Fibroblast of lung (primary cell): Measurements from ENCODE around the gene AURKB. TPM values are rescaled to one million over a fixed set of nuclear protein-coding genes. Genes with fewer than 3 reads are reported as not detected.
A peak's percentile ranks its signal among the peaks of the same experiment; 100 is the strongest.

Experiments
- DNase-seq, 2 donors: peaks; one replicate each; pipeline versions ENCODE4 v3.0.0 to v3.0.0-alpha.2; 2010; ENCODE audit warnings: low read depth in 2 of 2
- H2AFZ ChIP-seq: 2 replicates; pipeline ENCODE4 v1.5.1; 2012; ENCODE audit warnings: low read length, control low read depth, inconsistent platforms
- H3K27ac ChIP-seq: 2 replicates; pipeline ENCODE4 v1.5.1; 2011; ENCODE audit warnings: low read length, control low read depth; ENCODE audit not compliant: insufficient read depth
- H3K27me3 ChIP-seq: 2 replicates; pipeline ENCODE4 v1.5.1; 2011; ENCODE audit warnings: mild to moderate bottlenecking, low read length; ENCODE audit not compliant: control insufficient read depth, insufficient read depth
- H3K36me3 ChIP-seq: 2 replicates; pipeline ENCODE4 v1.5.1; 2011; ENCODE audit warnings: low read length; ENCODE audit not compliant: control insufficient read depth, insufficient read depth
- H3K4me1 ChIP-seq: 2 replicates; pipeline ENCODE4 v1.5.1; 2011; ENCODE audit warnings: low read length; ENCODE audit not compliant: control insufficient read depth, insufficient read depth; ENCODE audit errors: extremely low read depth
- H3K4me2 ChIP-seq: 2 replicates; pipeline ENCODE4 v1.5.1; 2011; ENCODE audit warnings: low read length, control low read depth; ENCODE audit not compliant: insufficient read depth; ENCODE audit errors: extremely low read depth
- H3K4me3 ChIP-seq, 4 experiments: fragments of 200-600 bp in 1 of 4; sonication (generic) in 1 of 4; replicated peaks in 1 of 4; 2 replicates each; pipeline ENCODE4 v1.5.1; 2011 to 2016; ENCODE audit warnings: low read length in 4 of 4, low read depth in 3 of 4, mild to moderate bottlenecking in 3 of 4, control low read depth in 2 of 4, inconsistent platforms in 1 of 4, mixed read lengths in 1 of 4; ENCODE audit not compliant: insufficient read depth in 1 of 4; ENCODE audit errors: control extremely low read depth in 1 of 4
- H3K79me2 ChIP-seq: 2 replicates; pipeline ENCODE4 v1.5.1; 2012; ENCODE audit warnings: mild to moderate bottlenecking, low read length, inconsistent platforms; ENCODE audit not compliant: control insufficient read depth, insufficient read depth
- H3K9ac ChIP-seq: 2 replicates; pipeline ENCODE4 v1.5.1; 2011; ENCODE audit warnings: mild to moderate bottlenecking, low read length, control low read depth; ENCODE audit not compliant: insufficient read depth
- H3K9me3 ChIP-seq: 2 replicates; pipeline ENCODE4 v1.5.1; 2012; ENCODE audit warnings: low read depth, low read length; ENCODE audit not compliant: control insufficient read depth, insufficient read depth
- H4K20me1 ChIP-seq: 2 replicates; pipeline ENCODE4 v1.5.1; 2011; ENCODE audit warnings: low read length; ENCODE audit not compliant: control insufficient read depth, insufficient read depth; ENCODE audit errors: extremely low read depth
- EZH2 ChIP-seq: IDR thresholded peaks from 2 replicates; pipeline ENCODE4 v1.5.1; 2012; ENCODE audit warnings: low read length, control low read depth, mild to moderate bottlenecking; ENCODE audit errors: missing control alignments
- polyA plus RNA-seq, 2 donors: library from polyadenylated mRNA; depleted of rRNA in 1 of 2; stranded (reverse) in 1 of 2; unstranded in 1 of 2; fragments of >200 nt; gene quantifications; 2 replicates each; pipeline ENCODE4 v1.2.1, GENCODE V29; 2011 to 2012; ENCODE audit warnings: missing spikeins in 1 of 2
- total RNA-seq: library from RNA; depleted of rRNA; stranded (reverse); fragments of >200 nt; gene quantifications from 2 replicates; pipeline ENCODE4 v1.2.1, GENCODE V29; 2014
- TF ChIP-seq, protein P1 (sequence below), 2 donors: IDR thresholded peaks in 1 of 2; conservative IDR thresholded peaks in 1 of 2; 1 replicate in 1 of 2; 2 replicates in 1 of 2; pipeline ENCODE4 v1.5.1; 2011 to 2012; ENCODE audit warnings: low read length in 2 of 2, control low read depth in 1 of 2, inconsistent platforms in 1 of 2, low read depth in 1 of 2, mild to moderate bottlenecking in 1 of 2

The AURKB gene
- total and polyA plus RNA-seq, 2 donors (not counting 1 experiment from before 2014, with no cell fraction given) = 7.5 to 8.4 TPM

GRCh38 chr17:8204761-8205555, 5.4 kb downstream of the AURKB start:
- H3K4me3 ChIP-seq = no peak overlapping the region
- no peak overlapping the region for H2AFZ ChIP-seq
- no peaks in the 10 kb centered on the region for H3K36me3 ChIP-seq
- no peak overlapping the region for H3K9ac ChIP-seq
- H3K27ac ChIP-seq = no peak overlapping the region
- peaks cover 28% of the 10 kb centered on the region for H3K79me2 ChIP-seq
- H3K4me2 ChIP-seq = no peak overlapping the region
- no peaks in the 10 kb centered on the region for H4K20me1 ChIP-seq
- TF ChIP-seq, protein P1, sequence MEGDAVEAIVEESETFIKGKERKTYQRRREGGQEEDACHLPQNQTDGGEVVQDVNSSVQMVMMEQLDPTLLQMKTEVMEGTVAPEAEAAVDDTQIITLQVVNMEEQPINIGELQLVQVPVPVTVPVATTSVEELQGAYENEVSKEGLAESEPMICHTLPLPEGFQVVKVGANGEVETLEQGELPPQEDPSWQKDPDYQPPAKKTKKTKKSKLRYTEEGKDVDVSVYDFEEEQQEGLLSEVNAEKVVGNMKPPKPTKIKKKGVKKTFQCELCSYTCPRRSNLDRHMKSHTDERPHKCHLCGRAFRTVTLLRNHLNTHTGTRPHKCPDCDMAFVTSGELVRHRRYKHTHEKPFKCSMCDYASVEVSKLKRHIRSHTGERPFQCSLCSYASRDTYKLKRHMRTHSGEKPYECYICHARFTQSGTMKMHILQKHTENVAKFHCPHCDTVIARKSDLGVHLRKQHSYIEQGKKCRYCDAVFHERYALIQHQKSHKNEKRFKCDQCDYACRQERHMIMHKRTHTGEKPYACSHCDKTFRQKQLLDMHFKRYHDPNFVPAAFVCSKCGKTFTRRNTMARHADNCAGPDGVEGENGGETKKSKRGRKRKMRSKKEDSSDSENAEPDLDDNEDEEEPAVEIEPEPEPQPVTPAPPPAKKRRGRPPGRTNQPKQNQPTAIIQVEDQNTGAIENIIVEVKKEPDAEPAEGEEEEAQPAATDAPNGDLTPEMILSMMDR (conservative IDR thresholded peaks at IDR 0.05 in 1 of 2, IDR thresholded peaks at IDR 0.05 in 1 of 2; ENCODE audit: low read depth in 1 of 2, low read length in 2 of 2) = no peak
- no peak for TF ChIP-seq EZH2
- H3K9me3 ChIP-seq = no peaks in the 10 kb centered on the region
- no peaks in the 10 kb centered on the region for H3K27me3 ChIP-seq
- peaks cover 3% of the 10 kb centered on the region for H3K4me1 ChIP-seq
- DNase-seq = no peak

- Histone ChIP-seq H2AFZ (peak overlapping the region; percentile 64), H3K4me2 (peak overlapping the region; percentile 55), H3K36me3 (no peaks in the 10 kb centered on the region), H3K27me3 (no peaks in the 10 kb centered on the region), H4K20me1 (peaks cover under 1% of the 10 kb centered on the region), H3K27ac (no peak overlapping the region), H3K79me2 (peaks cover 15% of the 10 kb centered on the region), H3K9me3 (no peaks in the 10 kb centered on the region), H3K9ac (no peak overlapping the region), H3K4me3 (peak overlapping the region in 3 of 4 experiments; percentile 2 to 61 (median 33)), H3K4me1 (peaks cover 16% of the 10 kb centered on the region)
- TF ChIP-seq EZH2 = no peak
- TF ChIP-seq, protein P1 (conservative IDR thresholded peaks at IDR 0.05 in 1 of 2, IDR thresholded peaks at IDR 0.05 in 1 of 2; ENCODE audit: low read depth in 1 of 2, low read length in 2 of 2) = no peak
- peak; percentile 87 to 93 for DNase-seq
These were observed 18.1 kb downstream of the AURKB start for GRCh38 chr17:8192070-8192815.

GRCh38 chr17:8190506-8190905, 19.9 kb downstream of the AURKB start:
- Histone ChIP-seq H3K27ac (peak overlapping the region; percentile 59), H3K36me3 (no peaks in the 10 kb centered on the region)

More at GRCh38 chr17:8190506-8190905, 19.9 kb downstream of the AURKB start:
- TF ChIP-seq EZH2 = no peak
- TF ChIP-seq, protein P1 (conservative IDR thresholded peaks at IDR 0.05 in 1 of 2, IDR thresholded peaks at IDR 0.05 in 1 of 2; ENCODE audit: low read depth in 1 of 2, low read length in 2 of 2) = no peak
- H3K9me3 ChIP-seq = no peaks in the 10 kb centered on the region
- DNase-seq = no peak
- H3K27me3 ChIP-seq = no peaks in the 10 kb centered on the region
- peak overlapping the region in 3 of 4 experiments; percentile 29 to 84 (median 37) for H3K4me3 ChIP-seq
- H3K79me2 ChIP-seq = peaks cover 15% of the 10 kb centered on the region
- peaks cover 2% of the 10 kb centered on the region for H4K20me1 ChIP-seq
- peaks cover 13% of the 10 kb centered on the region for H3K4me1 ChIP-seq
- peak overlapping the region; percentile 69 for H2AFZ ChIP-seq
- H3K4me2 ChIP-seq = peak overlapping the region; percentile 59
- H3K9ac ChIP-seq = no peak overlapping the region
